SU-DHL-6 (cell line): ENCODE data around the gene DUSP2.

Experiments
- CTCF ChIP-seq: fragments of 200-600 bp; sonication (generic); IDR thresholded peaks from one replicate; pipeline ENCODE4 v1.5.1; 2017; ENCODE audit warnings: antibody characterized with exemption, mild to moderate bottlenecking, low read length, moderate library complexity; ENCODE audit not compliant: insufficient read depth, poor library complexity, severe bottlenecking
- EZH2phosphoT487 ChIP-seq: fragments of 200-600 bp; sonication (generic), shearing (Covaris generic); conservative IDR thresholded peaks from 2 replicates; pipeline ENCODE4 v1.6.1; 2018; ENCODE audit warnings: mild to moderate bottlenecking, antibody characterized with exemption, low read length, moderate library complexity, mixed read lengths

- TF ChIP-seq EZH2phosphoT487 (no peak), CTCF (no peak)
These were observed 30.7 kb downstream of the DUSP2 start for GRCh38 chr2:96114546-96114902.
